ENCODE results near the gene MME. TPM values are rescaled to one million over a fixed set of nuclear protein-coding genes. Genes with fewer than 3 reads are reported as not detected.

The MME gene
- total RNA-seq, 6 experiments from 2014 or later, result 40.3 to 85.5 (median 67.1) TPM

DNA sequence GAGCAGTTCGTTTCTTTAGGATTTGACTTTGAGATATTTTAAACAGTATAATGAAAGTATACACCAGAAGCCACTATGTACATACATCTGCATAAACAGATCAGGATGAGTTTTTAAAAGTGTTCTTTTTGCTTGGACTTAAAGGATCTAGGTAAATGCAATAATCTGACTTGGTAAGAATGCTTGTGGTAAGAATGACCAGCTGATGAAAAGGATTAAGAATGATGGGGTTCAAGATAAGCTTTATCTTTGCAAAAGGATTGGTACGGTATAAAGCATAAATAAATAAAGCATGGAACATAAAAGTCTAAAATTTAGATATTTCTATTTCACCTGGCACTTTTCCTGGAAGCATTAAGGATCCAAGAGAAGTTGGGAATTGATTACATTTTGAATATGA lies 9.8 kb upstream of the MME start:
- peaks cover 62% of the 10 kb centered on the region for H3K4me1 Mint-ChIP-seq (ENCODE audit: low read depth)
- no peaks in the 10 kb centered on the region for H3K27me3 Mint-ChIP-seq (ENCODE audit: insufficient read depth)
- no peaks in the 10 kb centered on the region for H3K9me3 Mint-ChIP-seq
- peak overlapping the region; percentile 62 for H3K4me3 Mint-ChIP-seq
- peak overlapping the region; percentile 96 for H3K27ac Mint-ChIP-seq
- peaks cover 8% of the 10 kb centered on the region for H3K36me3 Mint-ChIP-seq (ENCODE audit: low read depth)
- TF ChIP-seq CTCF (IDR thresholded peaks at IDR 0.05), result no peak
- DNase-seq, result no peak

DNA sequence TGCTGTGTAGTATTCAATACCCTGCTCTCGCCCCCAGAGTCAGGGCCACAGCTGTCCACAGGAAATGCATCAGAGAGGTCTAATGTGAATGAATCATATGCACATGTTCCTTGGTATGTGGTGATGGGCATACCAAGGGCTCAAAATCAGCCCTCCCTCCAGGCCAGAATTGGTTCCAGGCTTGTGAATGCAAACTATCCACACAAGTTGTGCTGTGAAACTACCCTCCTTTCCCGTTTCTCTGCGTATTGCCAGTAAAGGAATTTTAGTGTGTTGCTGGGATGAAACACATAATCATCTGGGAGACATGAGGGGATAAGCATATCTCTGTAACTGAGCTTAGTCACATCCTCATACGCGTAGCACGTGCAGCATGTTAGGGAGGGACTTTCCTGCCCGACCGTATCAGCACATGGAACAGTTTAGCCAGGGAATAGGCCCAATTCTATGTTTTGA lies 9.2 kb upstream of the MME start:
- H3K27me3 Mint-ChIP-seq (ENCODE audit: insufficient read depth), result no peaks in the 10 kb centered on the region
- peaks cover 57% of the 10 kb centered on the region for H3K4me1 Mint-ChIP-seq (ENCODE audit: low read depth)
- H3K36me3 Mint-ChIP-seq (ENCODE audit: low read depth), result peaks cover 14% of the 10 kb centered on the region
- H3K27ac Mint-ChIP-seq, result peak overlapping the region; percentile 96
- 0 out of 2 replicates have a peak, but pooled peaks cover 3% of the 10 kb centered on the region for H3K9me3 Mint-ChIP-seq
- H3K4me3 Mint-ChIP-seq, result peak overlapping the region; percentile 62
- DNase-seq, result peak; percentile 92
- no peak for TF ChIP-seq CTCF (IDR thresholded peaks at IDR 0.05)

GRCh38 chr3:155075200-155075599 lies 4.9 kb upstream of the MME start:
- Mint-ChIP-seq H3K27me3 (ENCODE audit: insufficient read depth) (no peaks in the 10 kb centered on the region), H3K9me3 (0 out of 2 replicates have a peak, but pooled peaks cover 3% of the 10 kb centered on the region), H3K4me3 (no peak overlapping the region), H3K36me3 (ENCODE audit: low read depth) (peaks cover 16% of the 10 kb centered on the region), H3K4me1 (ENCODE audit: low read depth) (peaks cover 51% of the 10 kb centered on the region), H3K27ac (no peak overlapping the region)
- DNase-seq, result no peak
- TF ChIP-seq CTCF (IDR thresholded peaks at IDR 0.05), result no peak

DNA sequence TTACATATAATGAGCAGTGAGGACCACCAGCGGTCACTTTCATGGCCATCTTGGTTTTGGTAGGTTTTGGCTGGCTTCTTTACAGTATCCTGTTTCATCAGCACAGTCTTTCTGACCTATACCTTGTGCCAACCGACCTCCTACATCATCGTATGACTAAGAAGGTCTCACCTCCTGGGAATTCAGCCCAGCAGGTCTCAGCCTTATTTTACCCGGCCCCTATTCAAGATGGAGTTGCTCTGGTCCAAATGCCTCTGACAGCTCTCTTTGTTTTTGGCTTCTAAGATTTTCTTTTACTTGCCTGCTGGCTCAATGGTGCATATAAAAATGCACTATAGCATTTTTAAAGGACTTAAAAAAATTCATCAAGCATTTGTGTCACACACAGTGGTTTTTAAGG lies 3.2 kb upstream of the MME start:
- no peak overlapping the region for H3K27ac Mint-ChIP-seq
- no peak overlapping the region for H3K4me3 Mint-ChIP-seq
- no peak for TF ChIP-seq CTCF (IDR thresholded peaks at IDR 0.05)
- DNase-seq, result no peak
- H3K36me3 Mint-ChIP-seq (ENCODE audit: low read depth), result peaks cover 15% of the 10 kb centered on the region
- H3K9me3 Mint-ChIP-seq, result 0 out of 2 replicates have a peak, but pooled peaks cover 3% of the 10 kb centered on the region
- no peaks in the 10 kb centered on the region for H3K27me3 Mint-ChIP-seq (ENCODE audit: insufficient read depth)
- H3K4me1 Mint-ChIP-seq (ENCODE audit: low read depth), result peaks cover 47% of the 10 kb centered on the region

DNA sequence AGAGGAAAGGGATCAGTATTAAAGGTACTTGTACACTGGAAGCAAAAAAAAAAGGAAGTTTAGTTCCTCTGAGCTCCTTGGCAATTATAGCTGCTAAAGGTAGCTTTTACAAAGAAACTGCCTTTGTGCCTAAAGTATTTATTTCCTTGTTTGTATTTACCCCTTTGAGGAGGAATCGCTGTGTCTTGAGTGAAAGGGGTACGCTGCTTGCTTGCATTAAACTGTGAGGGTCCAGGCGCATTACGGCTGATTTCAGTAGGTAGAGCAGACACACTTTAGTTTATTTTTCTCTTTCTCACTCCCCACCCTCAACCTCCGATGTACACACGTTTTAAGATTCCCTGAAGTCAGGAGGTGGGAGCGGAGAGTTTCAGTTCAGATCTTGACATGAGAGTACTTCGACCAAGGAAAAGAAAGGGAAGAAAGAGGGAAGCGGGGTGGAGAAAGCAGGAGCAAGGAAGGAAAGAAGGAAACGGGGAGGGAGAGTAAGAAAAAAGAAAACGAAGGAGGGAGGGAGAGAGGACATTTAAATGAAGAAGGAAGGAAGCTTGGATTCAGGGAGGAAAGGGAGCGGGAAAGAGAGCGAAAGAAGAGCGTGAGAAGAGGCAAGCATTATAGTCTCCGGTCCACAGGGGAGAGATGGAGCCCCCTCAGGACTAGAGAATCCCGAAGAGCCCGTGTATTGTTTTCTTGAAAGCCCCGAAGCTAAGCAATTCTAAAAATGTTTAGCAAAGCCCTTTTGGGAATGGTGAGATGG lies 1.2 kb upstream of the MME start:
- Mint-ChIP-seq H3K4me3 (peak overlapping the region; percentile 92), H3K27ac (peak overlapping the region; percentile 77), H3K9me3 (0 out of 2 replicates have a peak, but pooled peaks cover 3% of the 10 kb centered on the region), H3K36me3 (ENCODE audit: low read depth) (peaks cover 10% of the 10 kb centered on the region), H3K27me3 (ENCODE audit: insufficient read depth) (no peaks in the 10 kb centered on the region), H3K4me1 (ENCODE audit: low read depth) (peaks cover 59% of the 10 kb centered on the region)
- TF ChIP-seq CTCF (IDR thresholded peaks at IDR 0.05), result no peak
- no peak for DNase-seq
